ENCODE results near the gene DCK. TPM values are rescaled to one million over a fixed set of nuclear protein-coding genes. Genes with fewer than 3 reads are reported as not detected.

The DCK gene
- total RNA-seq, 1 experiment from 2014 or later: 13.7 TPM

- Histone ChIP-seq H2BK5ac (ENCODE audit: insufficient read length, low read length) (no peak overlapping the region), H3K4me1 (ENCODE audit: insufficient read depth, low read length) (peaks cover 4% of the 10 kb centered on the region; the same call in 1 of the 2 replicates), H3K4ac (ENCODE audit: low read depth, low read length) (no peak overlapping the region), H3K79me1 (ENCODE audit: insufficient read depth, low read depth, low read length, poor library complexity, severe bottlenecking) (peaks cover 3% of the 10 kb centered on the region), H3K56ac (ENCODE audit: insufficient read length, low read depth, low read length) (no peak overlapping the region), H4K91ac (ENCODE audit: insufficient read length, low read depth, low read length) (no peak overlapping the region), H3K9ac (ENCODE audit: extremely low read depth, insufficient read length, low read length) (no peak overlapping the region), H2AFZ (ENCODE audit: low read length) (no peak overlapping the region), H3T11ph (ENCODE audit: low read length) (no peak overlapping the region), H4K8ac (replicated peaks; ENCODE audit: insufficient read length, low read depth, low read length) (no peak overlapping the region), H3K23me2 (ENCODE audit: insufficient read length, low read depth, low read length, poor library complexity, severe bottlenecking) (no peaks in the 10 kb centered on the region), H2BK12ac (ENCODE audit: insufficient read length, low read depth, low read length) (no peak overlapping the region), H3K79me2 (ENCODE audit: insufficient read depth, low read length) (no peaks in the 10 kb centered on the region; the same call in 1 of the 2 replicates), H3K4me2 (ENCODE audit: insufficient read depth, insufficient read length, low read length) (no peak overlapping the region), H3K14ac (ENCODE audit: insufficient read depth, low read length) (no peak overlapping the region), H4K5ac (ENCODE audit: insufficient read length, low read depth, low read length) (no peak overlapping the region), H2BK120ac (ENCODE audit: low read depth, low read length, poor library complexity, severe bottlenecking) (no peak overlapping the region), H4K20me1 (ENCODE audit: control insufficient read depth, insufficient read depth, insufficient read length) (no peaks in the 10 kb centered on the region), H2BK15ac (ENCODE audit: low read depth, low read length) (no peak overlapping the region), H3K9me3 (ENCODE audit: control insufficient read depth, low read depth, low read length) (no peaks in the 10 kb centered on the region), H2BK20ac (ENCODE audit: low read depth, low read length, poor library complexity, severe bottlenecking) (no peak overlapping the region), H3K27me3 (ENCODE audit: insufficient read depth, low read length) (no peaks in the 10 kb centered on the region), H3K23ac (ENCODE audit: insufficient read length, low read depth, low read length) (no peak overlapping the region), H3K27ac (ENCODE audit: insufficient read length, low read depth, low read length) (no peak overlapping the region), H3K18ac (ENCODE audit: insufficient read length, low read depth, low read length) (no peak overlapping the region), H2AK5ac (ENCODE audit: insufficient read length, low read length) (no peak overlapping the region)
- Mint-ChIP-seq H3K9me3 (no peaks in the 10 kb centered on the region), H3K27ac (no peak overlapping the region), H3K4me3 (no peak overlapping the region), H3K36me3 (ENCODE audit: insufficient read depth in 1 of 3, low read depth in 3 of 3) (peaks cover 0 to 4% (median 0%) of the 10 kb centered on the region in 3 experiments; a peak in 1 of 7 replicates), H3K27me3 (ENCODE audit: low read depth) (no peaks in the 10 kb centered on the region), H3K4me1 (peaks cover 23 to 28% of the 10 kb centered on the region in 2 experiments)
- DNase-seq: no peak
- WGBS (ENCODE audit: extremely low coverage, insufficient read length, low lambda C conversion rate): no CpG with 5 or more reads among the region's 1 CpG
- TF ChIP-seq, protein P1, sequence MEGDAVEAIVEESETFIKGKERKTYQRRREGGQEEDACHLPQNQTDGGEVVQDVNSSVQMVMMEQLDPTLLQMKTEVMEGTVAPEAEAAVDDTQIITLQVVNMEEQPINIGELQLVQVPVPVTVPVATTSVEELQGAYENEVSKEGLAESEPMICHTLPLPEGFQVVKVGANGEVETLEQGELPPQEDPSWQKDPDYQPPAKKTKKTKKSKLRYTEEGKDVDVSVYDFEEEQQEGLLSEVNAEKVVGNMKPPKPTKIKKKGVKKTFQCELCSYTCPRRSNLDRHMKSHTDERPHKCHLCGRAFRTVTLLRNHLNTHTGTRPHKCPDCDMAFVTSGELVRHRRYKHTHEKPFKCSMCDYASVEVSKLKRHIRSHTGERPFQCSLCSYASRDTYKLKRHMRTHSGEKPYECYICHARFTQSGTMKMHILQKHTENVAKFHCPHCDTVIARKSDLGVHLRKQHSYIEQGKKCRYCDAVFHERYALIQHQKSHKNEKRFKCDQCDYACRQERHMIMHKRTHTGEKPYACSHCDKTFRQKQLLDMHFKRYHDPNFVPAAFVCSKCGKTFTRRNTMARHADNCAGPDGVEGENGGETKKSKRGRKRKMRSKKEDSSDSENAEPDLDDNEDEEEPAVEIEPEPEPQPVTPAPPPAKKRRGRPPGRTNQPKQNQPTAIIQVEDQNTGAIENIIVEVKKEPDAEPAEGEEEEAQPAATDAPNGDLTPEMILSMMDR (conservative IDR thresholded peaks at IDR 0.05): no peak
Measured at GRCh38 chr4:70954032-70954431, 39.4 kb upstream of the DCK start.

All from H9 (cell line).